GM18498 (cell line): ENCODE results near the gene PFKFB3.
"Not testable (repeated sequence)": the region's sequence is repeated elsewhere in the genome, so short reads cannot be mapped to it uniquely, and the experiment has no call there.

Experiments
- ATAC-seq: cut with Tn5 transposase; IDR thresholded peaks from one replicate; pipeline ENCODE4 v1.9.1; 2021; ENCODE audit warnings: mild to moderate bottlenecking, moderate library complexity; ENCODE audit not compliant: unreplicated experiment

Gene PFKFB3

DNA sequence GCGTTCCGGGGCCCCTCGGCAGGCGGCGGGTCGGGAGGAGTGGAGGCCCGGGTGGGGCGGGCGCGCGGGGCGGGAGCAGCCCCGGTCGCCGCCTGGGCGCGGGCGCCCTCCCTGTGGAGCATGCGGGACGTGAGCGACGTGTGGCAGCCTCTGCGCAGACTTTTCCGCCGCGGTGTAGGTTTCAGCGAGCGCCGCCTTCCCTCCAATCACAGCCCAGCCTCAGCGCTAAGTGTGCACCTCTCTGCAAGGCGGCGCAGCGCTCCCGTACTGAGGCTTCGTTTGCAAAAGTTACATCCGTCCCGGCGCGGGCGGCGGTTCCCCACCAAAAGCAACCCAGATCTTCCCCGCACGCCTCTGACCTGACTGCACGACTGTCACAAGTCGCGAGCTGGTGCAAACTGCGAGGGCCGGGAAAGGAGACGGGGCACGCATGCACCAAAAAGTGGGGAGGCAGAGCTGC is 1.2 kb upstream of the PFKFB3 start:
- ATAC-seq = peak; percentile 43

DNA sequence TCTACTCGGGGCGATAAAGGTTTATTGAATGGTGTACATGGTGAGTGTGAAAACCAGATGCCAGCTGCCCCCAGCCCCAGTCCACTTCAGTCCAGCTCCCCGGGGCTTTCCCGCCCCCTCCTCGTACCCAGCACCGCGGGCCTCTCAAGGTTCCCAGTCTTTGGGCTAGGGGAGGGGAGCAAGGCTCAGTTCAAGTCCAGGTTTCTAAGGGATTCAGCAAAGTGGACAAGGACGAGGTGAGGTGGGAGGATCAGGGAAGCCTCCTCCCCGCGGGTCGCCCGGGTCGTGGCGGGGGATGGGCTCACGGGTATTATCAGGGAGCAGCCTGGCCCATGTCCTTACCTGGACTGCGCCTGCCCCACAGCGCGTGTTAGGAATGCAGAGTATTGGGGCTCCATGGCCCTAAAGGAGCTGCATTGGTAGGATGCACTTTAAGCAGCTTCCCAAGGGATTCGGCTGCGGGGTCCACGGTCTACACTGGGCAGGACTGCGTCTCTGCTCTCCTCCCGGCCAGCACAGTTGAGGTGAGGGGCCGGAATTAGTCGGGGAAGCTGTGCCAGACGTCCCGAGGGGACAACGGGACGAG is 541 bp upstream of the PFKFB3 start:
- ATAC-seq = no peak

DNA sequence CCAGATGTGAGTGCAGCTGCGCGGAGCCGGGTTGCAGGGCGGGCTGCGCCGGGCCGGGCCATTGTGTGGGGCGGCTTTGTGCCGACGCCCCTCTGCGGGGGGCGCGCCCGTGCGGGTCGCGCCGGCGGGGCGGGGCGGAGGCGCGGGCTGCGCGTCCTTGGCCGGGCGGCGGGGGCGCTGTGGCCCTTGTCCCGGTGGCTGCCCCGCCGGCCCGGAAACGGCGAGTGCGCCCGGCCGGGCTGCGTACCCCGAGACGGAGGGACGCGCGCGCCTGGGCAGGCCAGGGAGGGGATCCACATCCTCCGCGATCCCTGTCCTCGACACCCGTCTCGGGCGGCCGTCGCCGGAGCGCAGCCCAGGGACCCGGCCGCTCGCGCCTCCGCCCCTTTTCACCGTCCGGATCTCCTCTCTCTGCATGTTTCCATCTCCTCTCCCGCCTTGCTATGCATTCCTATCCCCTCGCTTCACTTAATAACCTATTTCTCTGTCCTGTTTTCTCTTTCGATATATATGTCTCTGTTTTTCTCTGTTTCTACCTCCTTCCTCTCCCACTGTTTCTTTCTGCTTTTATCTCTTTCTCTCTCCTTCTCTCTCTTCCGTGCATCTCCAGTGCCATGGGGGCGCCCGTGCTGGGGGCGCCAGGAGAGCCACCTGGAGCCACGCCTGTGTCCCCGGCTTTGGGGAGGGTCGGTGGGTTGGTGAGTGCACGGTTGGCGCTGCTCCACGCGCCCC is 765 bp downstream of the PFKFB3 start:
- peak; percentile 54 for ATAC-seq

DNA sequence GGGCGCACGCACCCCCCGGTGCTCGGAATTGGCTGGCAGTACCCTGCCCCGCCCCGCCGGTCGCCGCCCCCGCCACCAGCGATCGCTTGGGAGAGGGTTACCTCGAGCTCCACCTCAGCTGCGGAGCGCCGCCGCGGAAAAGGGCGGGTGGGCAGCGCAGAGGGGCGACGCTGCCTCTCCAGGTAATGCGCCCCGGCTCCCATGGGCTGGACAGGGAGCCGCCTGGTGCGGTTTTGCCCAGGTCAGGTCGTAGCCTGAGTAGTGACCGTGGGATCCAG is 1.3 kb downstream of the PFKFB3 start:
- no peak for ATAC-seq

DNA sequence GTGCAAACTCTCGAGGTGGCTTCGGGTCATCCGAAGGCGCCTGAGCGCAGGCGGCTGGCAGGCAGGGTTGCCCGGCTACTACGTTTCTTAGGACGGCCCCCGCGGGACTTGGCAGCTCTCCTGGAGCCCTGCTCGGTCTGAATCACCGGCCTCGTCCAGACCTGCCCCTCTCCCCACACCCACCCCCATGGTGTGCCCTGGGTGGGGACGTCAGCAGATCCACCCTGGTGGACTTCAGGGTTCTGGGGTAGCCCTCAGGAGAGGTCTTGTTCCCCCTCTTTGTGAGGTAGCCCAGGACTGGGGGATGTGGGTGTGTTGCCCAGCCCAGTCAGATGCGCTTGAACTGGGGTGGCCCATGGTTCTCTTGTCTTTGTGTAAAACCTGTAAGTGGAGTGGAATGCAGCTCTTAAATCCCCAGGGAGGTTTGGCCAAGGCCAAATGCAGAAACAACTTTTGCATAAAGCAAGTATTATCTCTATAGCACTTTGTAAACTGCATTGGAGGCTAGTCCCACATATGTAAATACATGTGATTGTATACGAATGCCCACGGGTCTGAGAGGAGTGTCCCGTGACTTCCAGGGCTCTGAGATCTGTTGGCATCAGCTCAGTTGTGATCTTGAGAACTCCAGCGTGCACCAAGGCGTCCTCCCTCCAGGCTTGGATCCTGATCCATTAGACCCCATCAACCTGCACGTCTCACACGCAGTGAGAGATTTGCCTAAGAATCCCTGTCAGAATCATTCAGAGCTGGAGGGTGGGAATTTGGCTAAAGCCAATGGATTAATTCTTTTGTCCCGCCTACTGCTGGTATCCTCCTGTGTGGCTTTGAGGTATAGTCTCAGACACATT is 1.8 kb downstream of the PFKFB3 start:
- ATAC-seq = no peak

DNA sequence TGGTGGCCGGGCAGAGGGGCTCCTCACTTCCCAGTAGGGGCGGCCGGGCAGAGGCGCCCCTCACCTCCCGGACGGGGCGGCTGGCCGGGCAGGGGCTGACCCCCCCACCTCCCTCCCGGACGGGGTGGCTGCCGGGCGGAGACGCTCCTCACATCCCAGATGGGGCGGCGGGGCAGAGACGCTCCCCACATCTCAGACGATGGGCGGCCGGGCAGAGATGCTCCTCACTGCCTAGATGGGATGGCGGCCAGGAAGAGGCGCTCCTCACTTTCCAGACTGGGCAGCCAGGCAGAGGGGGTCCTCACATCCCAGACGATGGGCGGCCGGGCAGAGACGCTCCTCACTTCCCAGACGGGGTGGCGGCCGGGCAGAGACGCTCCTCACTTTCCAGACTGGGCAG is 3.8 kb downstream of the PFKFB3 start:
- ATAC-seq = not testable (repeated sequence)

DNA sequence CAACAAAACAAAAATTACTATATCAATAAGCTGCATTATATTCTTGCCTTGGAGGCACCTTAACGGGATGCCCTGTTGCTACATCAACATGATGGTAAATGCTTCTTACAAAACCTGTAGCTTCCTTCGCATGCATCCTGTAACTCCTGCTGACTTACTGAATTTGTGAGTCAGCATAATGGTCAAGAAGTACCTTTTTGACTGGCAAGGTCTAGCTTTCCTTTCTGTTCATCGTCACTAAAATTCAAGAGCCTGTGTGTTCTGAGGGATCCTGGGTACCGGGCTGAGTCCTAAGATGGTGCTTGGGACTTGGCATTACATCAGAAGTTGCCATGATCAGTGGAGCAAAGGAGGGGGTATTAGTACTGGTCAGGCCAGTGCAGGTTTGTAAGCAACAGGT is 4.9 kb downstream of the PFKFB3 start:
- no peak for ATAC-seq

DNA sequence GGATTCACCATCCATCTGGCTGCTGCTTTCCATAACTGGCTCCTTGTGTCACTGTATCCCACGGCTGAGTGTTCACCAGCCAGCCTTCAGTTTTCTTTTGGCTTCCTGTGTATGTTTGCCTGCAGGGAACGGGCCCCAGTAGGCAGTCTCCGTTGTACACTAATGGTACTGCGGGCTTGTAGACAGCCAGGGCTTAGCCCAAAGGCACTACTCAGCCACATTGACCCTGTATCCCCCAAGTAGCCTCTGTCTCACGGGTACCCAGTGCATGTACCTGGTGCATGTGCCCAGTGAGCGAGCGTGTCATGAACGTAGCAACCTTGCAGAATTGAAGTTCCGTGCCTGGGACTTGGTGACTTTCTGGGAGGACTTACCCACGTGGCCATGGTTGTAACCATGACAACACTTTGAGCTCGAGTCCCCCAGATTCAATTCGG is 6.1 kb downstream of the PFKFB3 start:
- ATAC-seq = no peak

DNA sequence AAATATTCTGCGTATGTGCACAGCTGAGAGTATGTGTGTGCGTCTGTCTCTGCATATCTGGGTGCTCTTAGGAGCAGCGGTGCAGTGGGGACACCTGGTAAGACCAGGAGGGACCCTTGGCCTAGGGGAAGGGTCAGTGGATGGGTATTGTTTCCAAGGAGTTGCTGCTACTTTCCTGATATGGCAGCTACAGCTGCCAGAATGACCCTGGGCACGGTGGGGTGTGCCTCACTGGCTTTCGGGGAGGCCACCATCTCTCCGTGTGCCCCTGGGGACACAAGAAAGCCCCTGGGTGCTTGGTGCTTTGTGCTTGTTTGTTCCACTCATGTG is 8.6 kb downstream of the PFKFB3 start:
- ATAC-seq = no peak

DNA sequence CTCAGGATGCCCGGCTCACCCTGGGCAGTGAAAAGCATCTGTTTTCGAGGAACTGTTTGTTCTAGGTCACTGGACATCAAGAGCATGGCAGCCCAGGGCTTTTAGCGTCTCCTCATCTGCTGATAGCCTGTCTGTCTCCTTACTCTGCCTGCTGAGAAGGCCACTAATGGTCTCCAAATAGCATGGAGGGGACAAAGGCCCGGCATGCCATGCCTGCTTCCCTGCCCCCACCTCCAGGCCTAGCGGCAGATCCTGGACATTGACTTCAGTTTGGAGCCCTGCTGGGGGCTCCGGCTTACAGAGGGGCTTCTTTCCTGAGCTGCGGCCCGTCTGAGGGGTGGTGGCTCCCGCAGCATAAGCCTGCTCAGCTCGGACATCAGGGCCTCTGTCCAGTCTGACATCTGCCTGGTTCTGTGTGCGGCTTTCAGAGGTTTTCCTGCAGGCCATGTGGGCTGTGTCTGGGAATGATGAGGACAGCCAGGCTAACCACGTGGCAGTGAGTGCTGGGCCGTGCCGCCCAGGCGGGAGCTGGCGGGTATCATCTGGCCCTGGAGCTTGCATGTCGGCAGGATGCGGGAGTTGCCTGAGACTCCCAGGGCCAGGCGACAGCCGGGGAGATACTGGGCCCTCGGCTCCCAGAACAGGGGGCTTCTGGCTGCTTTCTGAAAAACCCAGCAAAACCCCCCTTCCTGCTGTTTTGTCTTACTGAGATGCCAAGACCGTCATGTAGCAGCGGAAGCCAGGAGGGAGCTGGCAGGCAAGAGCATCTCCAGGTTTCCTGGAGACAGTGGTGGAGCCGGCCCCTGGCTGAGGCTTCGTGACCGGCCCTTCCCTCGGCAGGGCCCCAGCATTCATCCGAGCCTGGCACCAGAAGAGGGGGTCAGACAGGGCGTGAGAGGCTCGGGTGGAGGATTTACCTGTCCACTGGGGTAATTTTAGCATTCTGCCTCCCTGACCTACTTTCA is 9.2 kb downstream of the PFKFB3 start:
- no peak for ATAC-seq

DNA sequence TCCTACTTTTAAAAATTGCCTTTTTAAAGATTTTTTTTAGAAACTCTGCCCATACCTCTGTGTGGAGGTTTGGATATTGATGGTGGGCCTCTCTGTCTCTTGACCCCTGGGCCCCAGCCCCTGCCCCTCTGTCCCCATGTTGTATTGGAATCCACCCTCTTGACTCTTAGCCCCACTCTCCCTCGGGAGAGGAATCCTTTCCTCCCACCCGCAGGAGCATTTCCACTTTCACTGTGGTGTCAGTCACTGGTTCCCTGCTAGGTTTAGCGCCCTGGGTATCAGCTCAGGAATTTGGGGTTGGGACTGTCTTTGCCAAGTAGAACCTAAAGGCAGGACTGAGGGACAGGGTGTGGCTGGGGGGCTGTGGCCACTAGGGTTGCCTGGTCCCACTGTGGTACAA is 10.1 kb downstream of the PFKFB3 start:
- no peak for ATAC-seq

DNA sequence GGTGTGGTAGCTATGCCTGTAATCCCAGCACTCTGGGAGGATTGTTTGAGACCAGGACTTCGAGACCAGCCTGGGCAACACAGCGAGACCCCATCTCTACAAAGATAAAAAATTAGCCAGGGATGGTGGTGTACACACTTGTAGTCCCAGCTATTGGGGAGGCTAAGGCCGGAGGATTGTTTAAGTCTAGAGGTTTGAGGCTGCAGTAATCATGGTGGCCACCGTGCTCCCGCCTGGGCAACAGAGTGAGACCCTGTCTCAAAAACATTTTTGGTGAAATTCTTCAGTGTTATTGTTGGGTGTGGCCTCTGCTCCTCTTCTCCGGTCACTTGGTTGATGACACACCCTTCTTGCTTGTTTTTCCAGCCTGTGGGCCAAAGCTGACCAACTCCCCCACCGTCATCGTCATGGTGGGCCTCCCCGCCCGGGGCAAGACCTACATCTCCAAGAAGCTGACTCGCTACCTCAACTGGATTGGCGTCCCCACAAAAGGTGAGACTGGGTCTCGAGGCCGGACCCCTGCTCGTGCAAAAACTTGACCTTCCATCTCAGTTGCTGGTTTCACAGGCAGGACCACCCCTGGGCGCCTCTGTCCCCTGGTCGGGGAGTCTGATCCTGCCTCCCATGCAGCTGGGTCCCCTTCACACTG is 10.6 kb downstream of the PFKFB3 start:
- no peak for ATAC-seq

DNA sequence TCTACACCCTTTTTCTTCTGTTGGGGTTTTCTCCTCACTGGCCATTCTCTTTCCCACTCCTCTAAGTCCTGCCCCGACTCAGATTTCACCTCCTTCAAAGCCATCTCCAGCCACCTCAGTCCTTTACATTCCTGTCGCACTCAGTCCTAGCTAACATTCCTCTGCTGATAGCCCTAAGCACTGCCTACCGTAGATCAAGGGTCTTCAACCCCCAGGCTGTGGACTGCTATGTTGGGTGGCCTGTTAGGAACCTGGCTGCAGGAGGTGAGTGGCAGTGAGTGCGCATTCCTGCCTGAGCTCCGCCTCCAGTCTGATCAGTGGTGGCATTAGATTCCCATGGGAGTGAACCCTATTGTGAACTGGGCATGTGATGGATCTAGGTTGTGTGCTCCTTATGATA is 11.2 kb downstream of the PFKFB3 start:
- ATAC-seq = no peak

DNA sequence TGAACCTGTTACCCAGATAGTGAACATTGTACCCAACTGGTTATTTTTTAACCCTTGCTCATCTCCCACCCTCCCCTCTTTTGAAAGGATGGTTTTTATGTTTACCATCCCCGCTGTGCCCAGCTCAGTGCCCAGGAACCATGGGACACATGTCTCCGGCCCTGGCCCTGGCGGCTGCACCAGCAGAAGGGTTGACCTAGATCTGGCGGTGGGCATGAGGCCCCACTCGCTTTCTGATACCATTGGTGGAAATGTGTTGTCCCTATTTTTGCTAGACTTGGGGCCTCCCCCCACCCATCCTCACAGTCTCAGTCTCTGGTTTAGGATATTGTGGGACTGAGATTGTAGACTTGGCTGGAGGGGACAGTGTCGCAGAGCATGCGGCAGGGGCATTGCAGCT is 11.9 kb downstream of the PFKFB3 start:
- no peak for ATAC-seq

DNA sequence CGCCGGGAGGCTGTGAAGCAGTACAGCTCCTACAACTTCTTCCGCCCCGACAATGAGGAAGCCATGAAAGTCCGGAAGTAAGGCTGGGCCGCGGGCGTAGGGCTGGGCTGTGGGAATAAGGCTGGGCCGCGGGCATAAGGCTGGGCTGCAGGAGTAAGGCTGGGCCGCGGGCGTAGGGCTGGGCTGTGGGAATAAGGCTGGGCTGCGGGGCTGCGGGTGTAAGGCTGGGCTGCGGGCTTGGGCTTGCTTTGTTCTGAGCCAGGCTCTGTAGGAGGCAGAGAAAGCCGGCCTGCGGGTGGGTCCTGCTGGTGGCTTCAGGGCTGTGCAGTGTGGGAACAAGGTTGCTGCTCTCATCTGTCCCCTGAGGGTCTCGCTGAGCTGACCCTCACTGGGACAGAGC is 12.5 kb downstream of the PFKFB3 start:
- ATAC-seq = no peak

DNA sequence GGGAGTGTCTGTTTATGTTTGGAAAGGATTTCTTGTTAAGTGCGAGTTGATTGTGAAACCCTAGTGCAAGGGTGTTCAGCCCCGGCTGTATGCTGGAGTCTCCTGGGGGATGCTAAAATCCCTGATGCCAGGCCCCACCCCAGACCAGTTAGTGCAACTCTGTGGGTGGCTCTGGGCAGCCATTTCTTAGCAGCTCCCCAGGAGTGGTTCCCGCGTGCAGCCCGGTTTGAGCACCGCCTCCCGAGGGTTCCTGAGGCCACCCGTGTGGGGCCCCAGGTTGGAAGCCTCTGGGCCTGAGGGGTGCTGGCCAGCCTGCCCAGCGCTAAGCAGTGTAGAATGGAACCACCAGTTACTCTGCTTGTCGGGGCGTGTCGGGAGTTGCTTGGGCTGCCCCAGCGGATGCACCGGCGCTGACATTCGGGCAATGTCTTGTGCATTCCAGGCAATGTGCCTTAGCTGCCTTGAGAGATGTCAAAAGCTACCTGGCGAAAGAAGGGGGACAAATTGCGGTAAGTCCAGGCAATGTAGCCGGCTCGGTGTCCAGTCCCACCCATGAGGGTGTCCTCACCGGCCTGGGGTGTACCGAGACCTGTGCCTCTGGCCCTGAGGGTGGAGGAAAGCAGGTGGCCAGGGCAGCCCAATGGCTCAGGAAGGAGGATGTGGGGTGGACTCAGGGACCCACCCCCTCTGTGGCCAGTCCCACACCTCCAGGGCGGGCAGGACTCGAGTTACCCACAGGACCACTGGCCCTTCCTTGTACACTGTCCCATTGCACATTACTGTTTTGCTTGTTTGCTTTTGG is 13.2 kb downstream of the PFKFB3 start:
- no peak for ATAC-seq

DNA sequence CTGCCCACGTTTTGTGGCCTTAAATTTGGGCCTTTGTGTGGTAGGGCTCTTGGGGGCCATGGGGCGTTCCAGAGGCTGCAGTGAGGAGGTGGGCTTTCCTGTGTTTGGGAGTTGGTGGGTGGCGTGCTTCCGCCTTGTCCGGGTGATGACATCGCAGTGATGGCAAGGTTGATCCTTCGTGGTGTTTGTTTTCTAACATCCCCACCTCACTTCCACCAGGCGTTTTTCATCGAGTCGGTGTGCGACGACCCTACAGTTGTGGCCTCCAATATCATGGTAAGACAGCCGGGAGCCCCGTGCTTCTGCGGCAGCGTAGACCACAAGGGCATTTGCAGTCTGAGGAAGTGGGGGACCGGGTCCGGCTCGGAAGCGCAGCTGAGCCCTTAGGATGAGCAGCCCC is 14.2 kb downstream of the PFKFB3 start:
- ATAC-seq = no peak

DNA sequence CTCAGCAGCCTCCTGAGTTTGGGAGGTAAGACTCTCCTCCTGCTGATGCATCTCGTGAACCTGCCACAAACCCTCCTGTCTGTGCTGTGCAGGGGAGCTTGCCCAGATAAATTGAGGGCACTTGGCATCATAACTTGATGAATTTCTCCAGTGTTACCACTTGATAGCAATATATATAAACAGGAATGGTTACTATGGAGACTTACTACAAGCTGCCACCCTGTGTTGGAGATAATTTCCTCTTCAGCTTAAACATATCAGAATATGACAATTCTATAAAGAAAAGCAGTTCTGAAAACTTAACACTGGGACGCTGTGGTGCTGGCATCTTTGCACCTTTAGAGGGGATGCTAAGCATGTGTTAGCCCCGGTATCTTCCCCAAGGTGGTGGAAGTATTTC is 14.9 kb downstream of the PFKFB3 start:
- ATAC-seq = no peak

DNA sequence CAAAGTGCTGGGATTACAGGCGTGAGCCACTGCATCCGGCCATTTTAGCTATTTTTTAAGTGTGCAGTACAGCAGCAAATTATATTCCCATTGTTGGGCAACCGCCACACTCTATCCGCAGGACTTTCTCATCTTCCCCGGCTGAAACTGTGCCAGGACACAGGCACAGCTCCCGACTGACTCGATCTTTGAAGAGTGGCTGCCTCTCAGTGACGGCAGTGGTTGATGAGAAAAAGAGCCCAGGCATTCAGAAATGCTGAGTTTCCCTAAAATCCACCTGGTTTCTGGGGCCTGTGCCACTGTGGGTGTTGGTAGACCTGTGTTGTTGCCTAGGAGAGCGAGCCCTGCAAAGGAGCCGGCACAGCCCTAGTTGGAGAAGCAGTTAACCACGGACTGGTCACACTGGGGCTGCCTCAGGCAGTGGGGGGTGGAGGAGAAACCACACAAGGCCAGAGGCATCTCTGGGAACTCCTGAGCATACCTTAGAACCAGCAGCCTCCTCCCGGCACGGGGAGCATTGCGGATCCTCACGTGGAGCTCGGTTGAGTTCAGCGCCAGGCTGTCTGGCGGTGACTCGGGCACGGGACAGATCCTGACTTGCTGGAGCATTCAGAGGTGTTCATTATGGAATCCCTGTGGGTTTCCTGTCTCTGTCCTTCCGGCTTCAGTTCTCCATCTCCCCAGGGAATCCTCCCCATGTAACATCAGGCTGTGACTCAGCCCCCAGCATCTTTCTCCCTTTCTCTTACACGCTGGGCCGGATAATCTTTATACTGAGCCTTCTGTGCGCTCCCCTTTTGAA is 16.2 kb downstream of the PFKFB3 start:
- no peak for ATAC-seq
